Measurements from ENCODE around the gene KIAA1958. TPM values are rescaled to one million over a fixed set of nuclear protein-coding genes. Genes with fewer than 3 reads are reported as not detected.

Gene KIAA1958
- total RNA-seq, 4 donors from 2014 or later: 8.3 to 11.2 (median 9.6) TPM

GRCh38 chr9:112530751-112531205 is 44.2 kb downstream of the KIAA1958 start:
- H3K27me3 ChIP-seq: no peaks in the 10 kb centered on the region
- H3K4me3 ChIP-seq (replicated peaks in 1 of 3): no peak overlapping the region
- TF ChIP-seq CTCF (IDR thresholded peaks at IDR 0.05) (no peak), POLR2A (IDR thresholded peaks at IDR 0.05) (no peak)
- H3K4me1 ChIP-seq: no peaks in the 10 kb centered on the region
- intact Hi-C loops (cut with DNase I): no loop called here
- no peaks in the 10 kb centered on the region for H3K9me3 ChIP-seq
- no peak overlapping the region for H3K27ac ChIP-seq
- WGBS, 2 donors: 93 to 95% methylated on average over 6 of the region's 6 CpGs
- no peaks in the 10 kb centered on the region for H3K36me3 ChIP-seq
- no peak for DNase-seq

GRCh38 chr9:112531666-112532282 is 45.1 kb downstream of the KIAA1958 start:
- WGBS, 2 donors: 93 to 95% methylated on average over 6 of the region's 6 CpGs
- Histone ChIP-seq H3K4me3 (replicated peaks in 1 of 3) (no peak overlapping the region), H3K4me1 (no peaks in the 10 kb centered on the region), H3K9me3 (no peaks in the 10 kb centered on the region), H3K36me3 (no peaks in the 10 kb centered on the region), H3K27me3 (no peaks in the 10 kb centered on the region), H3K27ac (no peak overlapping the region)
- no peak for DNase-seq
- TF ChIP-seq CTCF (IDR thresholded peaks at IDR 0.05) (no peak), POLR2A (IDR thresholded peaks at IDR 0.05) (no peak)
- intact Hi-C loops (cut with DNase I): no loop called here

- Histone ChIP-seq H3K4me3 (replicated peaks in 1 of 3) (no peak overlapping the region), H3K9me3 (no peaks in the 10 kb centered on the region), H3K27ac (no peak overlapping the region), H3K27me3 (no peaks in the 10 kb centered on the region), H3K36me3 (no peaks in the 10 kb centered on the region), H3K4me1 (no peaks in the 10 kb centered on the region)
- DNase-seq: peak in 1 of 2 donors; percentile 5
- WGBS, 2 donors: 57 to 63% methylated on average over 1 of the region's 1 CpG
- TF ChIP-seq CTCF (IDR thresholded peaks at IDR 0.05) (no peak), POLR2A (IDR thresholded peaks at IDR 0.05) (no peak)
- intact Hi-C loops (cut with DNase I): no loop called here
Observed at GRCh38 chr9:112532427-112532826, 45.8 kb downstream of the KIAA1958 start.

- no peaks in the 10 kb centered on the region for H3K27me3 ChIP-seq
- WGBS, 2 donors: 90 to 92% methylated on average over 3 of the region's 3 CpGs
- no peaks in the 10 kb centered on the region for H3K4me1 ChIP-seq
- H3K36me3 ChIP-seq: no peaks in the 10 kb centered on the region
- no peaks in the 10 kb centered on the region for H3K9me3 ChIP-seq
- H3K27ac ChIP-seq: no peak overlapping the region
- TF ChIP-seq CTCF (IDR thresholded peaks at IDR 0.05): no peak
- intact Hi-C loops (cut with DNase I): no loop called here
- H3K4me3 ChIP-seq (replicated peaks in 1 of 3): no peak overlapping the region
- no peak for DNase-seq
Observed at GRCh38 chr9:112533660-112534059, 47.0 kb downstream of the KIAA1958 start.

- H3K27ac ChIP-seq: no peak overlapping the region
- WGBS, 2 donors: 0% methylated on average over 1 of the region's 1 CpG
- DNase-seq: no peak
Observed at GRCh38 chr9:112535301-112535700, 48.7 kb downstream of the KIAA1958 start.

More at GRCh38 chr9:112535301-112535700, 48.7 kb downstream of the KIAA1958 start:
- no peak for TF ChIP-seq POLR2A (IDR thresholded peaks at IDR 0.05)
- no peak for TF ChIP-seq CTCF (IDR thresholded peaks at IDR 0.05)
- no peaks in the 10 kb centered on the region for H3K4me1 ChIP-seq
- H3K4me3 ChIP-seq (replicated peaks in 1 of 3): no peak overlapping the region
- no peaks in the 10 kb centered on the region for H3K9me3 ChIP-seq
- intact Hi-C loops (cut with DNase I): no loop called here
- H3K27me3 ChIP-seq: no peaks in the 10 kb centered on the region
- no peaks in the 10 kb centered on the region for H3K36me3 ChIP-seq
